Mucosa of descending colon (tissue), 3 donors: ENCODE measurements around the gene BUB1. TPM values are rescaled to one million over a fixed set of nuclear protein-coding genes. Genes with fewer than 3 reads are reported as not detected.

Experiments
- ATAC-seq: fragments of 200-7000 bp; cut with Tn5 transposase; one replicate; pipeline ENCODE4 v1.9.1; 2020; ENCODE audit warnings: mild to moderate bottlenecking, moderate library complexity
- DNase-seq, 3 donors: peaks; one replicate each; pipeline ENCODE4 v3.0.0-alpha.2; 2020
- H3K36me3 ChIP-seq: fragments of 200-600 bp; one replicate; pipeline ENCODE4 v1.8.0; 2021; ENCODE audit warnings: low read depth, mild to moderate bottlenecking
- H3K4me1 ChIP-seq: fragments of 200-600 bp; one replicate; pipeline ENCODE4 v1.8.0; 2021; ENCODE audit warnings: low read depth, mild to moderate bottlenecking
- H3K4me3 ChIP-seq: fragments of 200-600 bp; one replicate; pipeline ENCODE4 v1.8.0; 2021; ENCODE audit warnings: mild to moderate bottlenecking
- H3K9me3 ChIP-seq: fragments of 200-600 bp; one replicate; pipeline ENCODE4 v1.8.0; 2021; ENCODE audit warnings: mild to moderate bottlenecking
- intact Hi-C, 2 donors: fragments of 100-400 bp; cut with DNase I in 1 of 2; cut with micrococcal nuclease in 1 of 2; formaldehyde crosslinking; loops; one replicate each; pipeline versions ENCODE4 v1.11.0 to v1.11.1; 2022; cut with DNase I, micrococcal nuclease
- total RNA-seq, 3 donors: library from RNA; stranded (reverse); fragmentation: NEBNext Ultra II Directional in 2 of 3; extraction: Animal tissue kit (Norgen Biotek cat#: 25700) in 2 of 3; gene quantifications; one replicate each; pipeline versions ENCODE4 v1.2.1 to v1.2.4, GENCODE V29; 2021 to 2023
- TF ChIP-seq, protein P1 (sequence below): fragments of 200-600 bp; IDR thresholded peaks from one replicate; pipeline ENCODE4 v1.8.0; 2022; ENCODE audit warnings: antibody characterized with exemption, mild to moderate bottlenecking
- donor health status: DM: no; HTN: no; CAD: no; lungs with moderate emphysema.
- donor health status: DM: no; HTN: no; CAD: no.
- donor health status: DM: no; HTN: yes; CAD: no.

The BUB1 gene
- total RNA-seq, 3 donors from 2014 or later, result 2.3 to 18.6 (median 4.1) TPM

DNA sequence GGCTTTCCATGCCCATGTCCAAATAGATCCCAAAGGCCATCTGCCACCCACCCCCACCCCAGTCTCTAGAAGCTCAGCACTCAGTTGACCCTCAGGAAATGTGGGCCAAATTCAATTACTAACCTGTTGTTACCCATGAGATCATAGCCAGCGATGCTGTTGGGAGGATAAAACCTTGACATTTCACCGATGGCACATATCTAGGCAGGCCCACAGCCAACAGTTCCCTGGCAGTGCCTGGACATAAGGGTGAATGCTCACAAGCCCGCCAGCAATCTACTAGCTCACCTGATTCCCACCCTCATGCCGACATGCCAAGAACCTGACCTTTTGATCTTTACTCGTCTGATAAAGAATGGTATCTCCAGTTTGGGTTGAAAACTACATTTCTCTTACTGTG, 42.7 kb upstream of the BUB1 start:
- H3K36me3 ChIP-seq, result no peaks in the 10 kb centered on the region

DNA sequence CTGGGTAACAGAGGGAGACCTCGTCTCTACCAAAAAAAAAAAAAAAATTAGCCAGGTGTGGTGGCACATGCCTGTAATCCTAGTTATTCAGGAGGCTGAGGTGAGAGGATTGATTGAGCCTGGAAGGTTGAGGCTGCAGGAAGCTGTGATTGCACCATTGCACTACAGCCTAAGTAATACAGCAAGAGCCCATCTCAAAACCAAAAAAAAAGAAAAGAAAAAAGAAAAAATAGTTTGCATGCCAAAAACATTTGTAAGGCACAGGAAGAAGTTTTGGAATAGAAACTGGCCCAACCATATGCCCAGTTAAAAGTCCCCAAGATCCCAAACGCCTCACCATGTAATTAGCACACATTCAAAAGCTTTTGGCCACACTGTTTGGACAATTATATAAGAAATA, 41.1 kb upstream of the BUB1 start:
- DNase-seq (no peak), ATAC-seq (no peak)
- Histone ChIP-seq H3K36me3 (no peaks in the 10 kb centered on the region), H3K4me1 (peaks cover 11% of the 10 kb centered on the region), H3K9me3 (no peaks in the 10 kb centered on the region), H3K4me3 (no peak overlapping the region)
- intact Hi-C loops, result no loop called here
- TF ChIP-seq, protein P1, sequence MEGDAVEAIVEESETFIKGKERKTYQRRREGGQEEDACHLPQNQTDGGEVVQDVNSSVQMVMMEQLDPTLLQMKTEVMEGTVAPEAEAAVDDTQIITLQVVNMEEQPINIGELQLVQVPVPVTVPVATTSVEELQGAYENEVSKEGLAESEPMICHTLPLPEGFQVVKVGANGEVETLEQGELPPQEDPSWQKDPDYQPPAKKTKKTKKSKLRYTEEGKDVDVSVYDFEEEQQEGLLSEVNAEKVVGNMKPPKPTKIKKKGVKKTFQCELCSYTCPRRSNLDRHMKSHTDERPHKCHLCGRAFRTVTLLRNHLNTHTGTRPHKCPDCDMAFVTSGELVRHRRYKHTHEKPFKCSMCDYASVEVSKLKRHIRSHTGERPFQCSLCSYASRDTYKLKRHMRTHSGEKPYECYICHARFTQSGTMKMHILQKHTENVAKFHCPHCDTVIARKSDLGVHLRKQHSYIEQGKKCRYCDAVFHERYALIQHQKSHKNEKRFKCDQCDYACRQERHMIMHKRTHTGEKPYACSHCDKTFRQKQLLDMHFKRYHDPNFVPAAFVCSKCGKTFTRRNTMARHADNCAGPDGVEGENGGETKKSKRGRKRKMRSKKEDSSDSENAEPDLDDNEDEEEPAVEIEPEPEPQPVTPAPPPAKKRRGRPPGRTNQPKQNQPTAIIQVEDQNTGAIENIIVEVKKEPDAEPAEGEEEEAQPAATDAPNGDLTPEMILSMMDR, result no peak

More for the DNA sequence above, 42.7 kb upstream of the BUB1 start:
- TF ChIP-seq, protein P1, result no peak
- no peaks in the 10 kb centered on the region for H3K4me1 ChIP-seq
- H3K9me3 ChIP-seq, result no peaks in the 10 kb centered on the region
- intact Hi-C loops, result no loop called here
- no peak overlapping the region for H3K4me3 ChIP-seq
- DNase-seq (no peak), ATAC-seq (no peak)

DNA sequence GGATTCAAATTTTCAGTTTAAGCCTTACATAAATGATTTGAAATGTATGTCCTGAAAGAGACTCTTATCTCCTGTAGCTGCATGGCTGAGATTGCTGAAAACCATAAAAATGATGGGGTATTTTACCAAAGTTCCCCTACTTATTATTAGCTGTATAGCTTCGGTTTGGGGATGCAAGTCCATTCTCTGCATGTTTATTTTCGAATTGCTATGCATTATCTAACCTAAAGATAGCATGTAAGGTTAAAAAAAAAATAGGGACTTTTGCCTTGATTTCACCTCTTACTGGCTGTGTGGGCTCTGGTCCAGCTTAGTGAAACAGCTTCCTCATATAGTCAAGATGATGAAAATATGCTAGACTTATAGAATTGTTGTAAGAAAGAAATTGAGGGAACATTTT, 40.5 kb upstream of the BUB1 start:
- no peak overlapping the region for H3K4me3 ChIP-seq
- no peaks in the 10 kb centered on the region for H3K36me3 ChIP-seq
- ATAC-seq (no peak), DNase-seq (no peak)
- TF ChIP-seq, protein P1, result no peak
- intact Hi-C loops, result no loop called here
- no peaks in the 10 kb centered on the region for H3K9me3 ChIP-seq
- H3K4me1 ChIP-seq, result peaks cover 11% of the 10 kb centered on the region

DNA sequence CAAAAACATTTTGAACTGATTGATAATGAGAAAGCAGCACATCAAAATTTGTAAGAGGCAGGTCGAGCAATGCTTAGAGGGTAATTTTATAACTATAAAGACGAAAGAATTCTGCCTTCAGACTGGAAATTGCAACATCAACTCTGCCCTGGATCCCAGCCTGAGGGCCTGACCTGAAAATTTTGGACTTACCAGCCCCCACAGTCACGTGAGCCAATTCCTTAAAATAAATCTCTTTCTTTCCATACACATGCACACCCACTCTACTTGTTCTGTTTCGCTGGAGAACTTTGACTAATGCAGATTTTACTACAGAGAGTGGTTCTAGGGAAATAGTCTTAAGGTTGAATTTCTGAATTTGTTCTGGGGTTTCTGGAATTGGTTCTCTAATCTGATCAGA, 39.9 kb upstream of the BUB1 start:
- DNase-seq (no peak), ATAC-seq (no peak)
- TF ChIP-seq, protein P1, result no peak
- Histone ChIP-seq H3K4me3 (no peak overlapping the region), H3K36me3 (no peaks in the 10 kb centered on the region), H3K9me3 (no peaks in the 10 kb centered on the region), H3K4me1 (peaks cover 11% of the 10 kb centered on the region)
- intact Hi-C loops, result no loop called here

DNA sequence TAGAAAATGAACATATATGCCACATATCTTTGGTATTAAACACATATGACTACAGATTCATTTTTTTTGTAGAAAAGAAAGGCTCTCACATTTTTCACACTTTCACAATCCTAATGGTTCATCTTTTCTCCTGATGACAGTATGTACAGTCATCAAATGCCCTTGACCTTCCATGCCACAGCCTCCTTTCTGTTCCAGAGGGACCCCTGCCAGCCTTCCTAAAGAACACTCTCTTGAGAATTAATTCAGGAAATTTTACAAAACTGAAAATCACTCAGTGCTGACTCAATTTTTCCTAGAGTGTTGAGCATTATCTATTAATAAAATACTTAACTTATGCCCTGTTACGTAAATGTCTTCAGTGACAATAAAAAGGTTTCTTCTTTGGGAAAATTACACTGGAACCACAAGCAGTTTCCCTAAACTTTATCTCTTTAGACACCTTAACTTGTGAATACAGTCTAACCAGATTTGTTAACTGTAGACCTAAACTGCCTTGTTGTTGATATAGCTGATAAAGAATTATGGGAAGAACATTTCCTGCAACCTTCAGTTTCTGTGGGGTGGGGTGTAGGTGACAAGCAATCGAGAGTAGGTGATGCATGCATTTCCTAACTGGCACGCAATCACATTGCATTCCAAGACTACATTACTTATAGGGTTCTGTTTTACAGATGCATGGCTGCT, 39.2 kb upstream of the BUB1 start:
- ATAC-seq (peak; percentile 83), DNase-seq (peak in 1 of 3 donors; percentile 10)
- no peaks in the 10 kb centered on the region for H3K36me3 ChIP-seq

More for the DNA sequence above, 39.2 kb upstream of the BUB1 start:
- no peak overlapping the region for H3K4me3 ChIP-seq
- peaks cover 11% of the 10 kb centered on the region for H3K4me1 ChIP-seq
- TF ChIP-seq, protein P1, result no peak
- intact Hi-C loops, result no loop called here
- H3K9me3 ChIP-seq, result no peaks in the 10 kb centered on the region
